K562 (cell line): ENCODE results near the gene PGM5. TPM values are rescaled to one million over a fixed set of nuclear protein-coding genes. Genes with fewer than 3 reads are reported as not detected.

ENCODE experiments used
- BDP1 ChIP-seq: IDR thresholded peaks from 3 replicates; pipeline ENCODE4 v1.6.1; 2011; ENCODE audit not compliant: insufficient read length, insufficient read depth
- CCAR2 ChIP-seq: fragments of 200-400 bp; formaldehyde crosslinking; IDR thresholded peaks from 2 replicates; pipeline ENCODE4 v1.6.1; 2017; ENCODE audit warnings: mild to moderate bottlenecking, low read depth, low read length
- ETV6 ChIP-seq, 3 experiments: fragments of 150-350 bp in 1 of 3; sonication (generic) in 1 of 3; formaldehyde crosslinking in 1 of 3; IDR thresholded peaks; 2 replicates each; pipeline versions ENCODE4 v1.6.1 to v1.8.0; 2014 to 2022; ENCODE audit warnings: borderline replicate concordance in 2 of 3, low read depth in 2 of 3, antibody characterized with exemption in 1 of 3, low read length in 1 of 3, mild to moderate bottlenecking in 1 of 3, missing genetic modification reagents in 1 of 3
- FOXM1 ChIP-seq, 2 experiments: fragments of 450-650 bp in 1 of 2; sonication (generic) in 1 of 2; formaldehyde crosslinking in 1 of 2; IDR thresholded peaks; 2 replicates each; pipeline versions ENCODE4 v1.6.1 to v1.9.0; 2017 to 2022; ENCODE audit warnings: low read depth in 2 of 2, mild to moderate bottlenecking in 2 of 2, missing genetic modification reagents in 1 of 2, moderate library complexity in 1 of 2
- HNRNPLL ChIP-seq: fragments of 200-400 bp; formaldehyde crosslinking; IDR thresholded peaks from 2 replicates; pipeline ENCODE4 v1.6.1; 2017; ENCODE audit warnings: low read length, low read depth, mild to moderate bottlenecking; ENCODE audit not compliant: poor library complexity, severe bottlenecking
- MTA3 ChIP-seq: fragments of 450-650 bp; formaldehyde crosslinking; IDR thresholded peaks from 2 replicates; pipeline ENCODE4 v1.6.1; 2017; ENCODE audit warnings: mild to moderate bottlenecking, borderline replicate concordance
- POLR2AphosphoS5 ChIP-seq: IDR thresholded peaks from 2 replicates; pipeline ENCODE4 v1.6.1; 2011; ENCODE audit warnings: mild to moderate bottlenecking, low read depth, low read length, moderate library complexity; ENCODE audit not compliant: control insufficient read depth, insufficient read depth
- SMC3 ChIP-seq: conservative IDR thresholded peaks from 2 replicates; pipeline ENCODE4 v1.6.1; 2011; ENCODE audit warnings: low read depth, low read length, improper control_type of control experiment; ENCODE audit not compliant: insufficient read depth
- TEAD2 ChIP-seq: fragments of 450-650 bp; IDR thresholded peaks from 2 replicates; pipeline ENCODE4 v1.6.1; 2016; ENCODE audit warnings: missing genetic modification characterization, control low read depth, missing compliant biosample characterization
- ZBTB43 ChIP-seq: sonication (generic); formaldehyde crosslinking; IDR thresholded peaks from 2 replicates; pipeline ENCODE4 v1.8.0; 2023; ENCODE audit warnings: mild to moderate bottlenecking, missing genetic modification reagents
- ZC3H8 ChIP-seq: fragments of 450-650 bp; IDR thresholded peaks from 2 replicates; pipeline ENCODE4 v1.6.1; 2017
- ZNF212 ChIP-seq: fragments of 450-650 bp; formaldehyde crosslinking; IDR thresholded peaks from 2 replicates; pipeline ENCODE4 v1.4.0; 2020; ENCODE audit warnings: mild to moderate bottlenecking
- polyA plus RNA-seq, 8 experiments: library from polyadenylated mRNA; depleted of rRNA in 4 of 8; stranded (reverse) in 5 of 8; unstranded in 3 of 8; fragments of >200 nt; fragmentation: Nextera tagmentation in 2 of 8; fragmentation: Illumina TruSeq in 1 of 8; extraction: Ambion mirVana in 2 of 8; extraction: Trizol in 1 of 8; gene quantifications; 2 replicates each; pipeline versions ENCODE4 v1.2.1 to v1.2.3, GENCODE V29; 2011 to 2014; ENCODE audit warnings: inconsistent platforms in 1 of 8, missing spikeins in 1 of 8
- total RNA-seq, 7 experiments: library from RNA; depleted of rRNA in 6 of 7; stranded (reverse); fragments of >200 nt in 6 of 7; fragmentation: Illumina TruSeq in 2 of 7; extraction: Trizol in 2 of 7; gene quantifications; 2 replicates each; pipeline versions ENCODE4 v1.2.1 to v1.2.3, GENCODE V29; 2011 to 2021; ENCODE audit warnings: low replicate concordance in 1 of 7

Gene PGM5
- total and polyA plus RNA-seq, 9 of the 15 experiments (the other 6 are each of a cell fraction or from before 2014, with no cell fraction given), result 0.03 to 0.24 (median 0.15) TPM; not detected in 1

GRCh38 chr9:68437785-68438184 lies 81.4 kb downstream of the PGM5 start (continued):
- no peak for TF ChIP-seq ETV6 (IDR thresholded peaks at IDR 0.05; ENCODE audit: borderline replicate concordance in 1 of 2, low read depth in 2 of 2, low read length in 1 of 2)
- no peak for TF ChIP-seq ETV6 (CRISPR knock-in tag; IDR thresholded peaks at IDR 0.05; ENCODE audit: borderline replicate concordance)
- TF ChIP-seq FOXM1 (IDR thresholded peaks at IDR 0.05; ENCODE audit: low read depth), result no peak
- TF ChIP-seq FOXM1 (CRISPR knock-in tag; IDR thresholded peaks at IDR 0.05; ENCODE audit: low read depth), result no peak
- no peak for TF ChIP-seq ZC3H8
- no peak for TF ChIP-seq MTA3
- no peak for TF ChIP-seq TEAD2 (tag)
- TF ChIP-seq POLR2AphosphoS5, result no peak
- no peak for TF ChIP-seq ZNF212 (CRISPR knock-in tag)
- TF ChIP-seq ZBTB43 (CRISPR knock-in tag), result no peak
- no peak for TF ChIP-seq HNRNPLL
- no peak for TF ChIP-seq BDP1
- TF ChIP-seq SMC3, result no peak
- no peak for TF ChIP-seq CCAR2
